Measurements from ENCODE around the gene NUP93. TPM values are rescaled to one million over a fixed set of nuclear protein-coding genes. Genes with fewer than 3 reads are reported as not detected.

NUP93 gene
- total and polyA plus RNA-seq, 4 experiments from 2014 or later: 48.0 to 73.2 (median 59.8) TPM

DNA sequence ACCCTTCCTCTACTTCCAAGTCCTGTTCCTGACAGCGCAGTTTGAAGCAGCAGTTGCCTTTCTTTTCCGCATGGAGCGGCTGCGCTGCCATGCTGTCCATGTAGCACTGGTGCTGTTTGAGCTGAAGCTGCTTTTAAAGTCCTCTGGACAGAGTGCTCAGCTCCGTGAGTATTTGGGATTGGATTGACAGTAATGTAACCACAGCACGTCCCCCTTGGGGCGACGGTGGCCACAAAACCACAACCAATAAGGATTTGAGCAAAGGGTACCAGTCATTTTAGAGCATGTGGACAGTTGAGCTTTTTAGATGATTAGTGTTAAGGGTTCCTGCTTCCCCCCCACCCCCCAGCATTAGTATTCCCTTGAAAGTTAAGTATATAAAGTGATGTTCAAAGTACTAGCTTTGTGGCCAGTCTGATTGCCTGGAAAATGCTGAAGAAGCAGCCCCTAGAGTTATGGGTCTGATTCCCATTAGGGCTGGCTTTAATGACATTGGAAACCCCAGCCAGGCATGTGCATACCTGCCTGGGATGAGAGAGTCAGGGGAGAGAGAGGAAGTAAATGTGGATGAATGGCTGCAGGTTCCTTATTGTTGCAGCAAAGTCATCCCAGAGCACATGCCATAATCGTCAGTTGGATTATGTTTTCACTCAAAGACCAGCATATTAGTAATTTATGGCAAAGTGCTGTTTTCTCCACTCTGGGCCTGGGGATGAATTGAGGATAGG is 103.5 kb downstream of the NUP93 start:
- H3K4me3 Mint-ChIP-seq: no peak overlapping the region
- H3K27me3 Mint-ChIP-seq: no peaks in the 10 kb centered on the region
- H3K36me3 ChIP-seq (ENCODE audit: insufficient read depth, low read length): peaks cover 28% of the 10 kb centered on the region
- peaks cover 0 to 3% (median 1%) of the 10 kb centered on the region in 4 donors for H3K4me1 Mint-ChIP-seq
- H3K27ac Mint-ChIP-seq: peak overlapping the region in 2 of 7 donors; percentile 42 to 72
- H3K27ac ChIP-seq (ENCODE audit: low read depth, low read length): no peak overlapping the region
- intact Hi-C loops (cut with micrococcal nuclease): no loop called here
- H3K9me3 Mint-ChIP-seq: no peaks in the 10 kb centered on the region
- H3K4me1 ChIP-seq (ENCODE audit: insufficient read depth, low read length): no peaks in the 10 kb centered on the region
- no peaks in the 10 kb centered on the region for H3K9me3 ChIP-seq (ENCODE audit: control insufficient read depth in 1 of 2, low read length in 2 of 2)
- ChIA-PET CTCF (ENCODE audit: partially characterized antibody) (no interaction called here), POLR2A (ENCODE audit: partially characterized antibody) (no interaction called here)
- no peak overlapping the region for H3K4me3 ChIP-seq (ENCODE audit: low read length in 2 of 2)
- no peak for DNase-seq
- no peaks in the 10 kb centered on the region for H3K27me3 ChIP-seq (ENCODE audit: insufficient read depth, low read length)
- peaks cover 67 to 90% of the 10 kb centered on the region in 2 donors for H3K36me3 Mint-ChIP-seq

GRCh38 chr16:56835320-56835719 is 105.4 kb downstream of the NUP93 start:
- H3K4me3 Mint-ChIP-seq: no peak overlapping the region
- intact Hi-C loops (cut with micrococcal nuclease): no loop called here
- H3K36me3 Mint-ChIP-seq: peaks cover 67 to 90% of the 10 kb centered on the region in 2 donors
- no peak for DNase-seq
- POLR2A ChIA-PET (ENCODE audit: partially characterized antibody): no interaction called here
- no peaks in the 10 kb centered on the region for H3K9me3 Mint-ChIP-seq
- no peak overlapping the region for H3K27ac ChIP-seq (ENCODE audit: low read depth, low read length)
- peaks cover 0 to 14% (median 4%) of the 10 kb centered on the region in 4 donors for H3K4me1 Mint-ChIP-seq
- CTCF ChIA-PET (ENCODE audit: partially characterized antibody): no interaction called here
- no peaks in the 10 kb centered on the region for H3K4me1 ChIP-seq (ENCODE audit: insufficient read depth, low read length)
- no peaks in the 10 kb centered on the region for H3K9me3 ChIP-seq (ENCODE audit: control insufficient read depth in 1 of 2, low read length in 2 of 2)
- no peaks in the 10 kb centered on the region for H3K27me3 ChIP-seq (ENCODE audit: insufficient read depth, low read length)
- H3K27ac Mint-ChIP-seq: peak overlapping the region in 1 of 7 donors; percentile 36
- no peak overlapping the region for H3K4me3 ChIP-seq (ENCODE audit: low read length in 2 of 2)
- peaks cover 20% of the 10 kb centered on the region for H3K36me3 ChIP-seq (ENCODE audit: insufficient read depth, low read length)
- H3K27me3 Mint-ChIP-seq: no peaks in the 10 kb centered on the region

DNA sequence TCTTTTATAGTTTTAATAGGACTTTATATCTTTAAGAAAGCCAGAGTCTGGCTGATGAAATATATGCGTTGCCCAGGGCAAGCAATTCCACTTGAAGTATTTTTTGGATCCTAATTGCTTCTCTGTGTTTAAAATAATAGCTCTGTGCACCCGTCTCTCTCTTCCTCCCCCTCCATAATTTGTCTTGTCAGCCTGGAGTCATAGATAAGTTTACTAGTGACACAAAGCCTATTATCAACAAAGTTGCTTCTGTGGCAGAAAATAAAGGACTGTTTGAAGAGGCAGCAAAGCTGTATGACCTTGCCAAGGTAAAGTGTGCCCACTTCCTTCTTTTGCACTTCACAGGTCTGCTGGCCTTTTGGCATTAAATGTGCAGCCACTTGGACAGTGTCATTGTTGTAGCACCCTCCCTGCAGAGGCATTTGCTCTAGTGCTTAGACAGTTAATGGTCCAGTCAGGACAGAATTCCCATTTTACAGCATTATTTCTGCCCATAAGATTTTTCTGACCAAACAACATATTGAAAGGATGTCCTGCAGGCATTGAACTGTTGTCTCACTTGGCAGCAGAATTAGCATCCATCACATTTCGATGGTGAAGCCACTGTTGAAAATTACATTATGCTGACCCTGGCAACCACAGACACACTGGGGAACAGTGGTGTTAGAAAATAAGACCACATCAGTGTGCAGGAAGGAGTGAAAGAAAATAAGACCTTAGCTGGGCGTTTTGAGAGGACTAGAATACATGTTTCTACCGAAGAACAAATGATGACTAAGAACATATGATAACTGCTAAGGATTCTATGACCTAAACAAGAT is 106.7 kb downstream of the NUP93 start:
- Mint-ChIP-seq H3K27me3 (no peaks in the 10 kb centered on the region), H3K4me1 (peaks cover 0 to 14% (median 4%) of the 10 kb centered on the region in 4 donors), H3K9me3 (no peaks in the 10 kb centered on the region), H3K27ac (peak overlapping the region in 1 of 7 donors; percentile 81), H3K4me3 (no peak overlapping the region), H3K36me3 (peaks cover 72 to 89% of the 10 kb centered on the region in 2 donors)
- intact Hi-C loops (cut with micrococcal nuclease): no loop called here
- CTCF ChIA-PET (ENCODE audit: partially characterized antibody): interaction anchor here (1.2 kb wide), 1 partner anchor 32 kb away, joined by 3 read pairs; no protein-coding TSS in a partner anchor
- Histone ChIP-seq H3K4me3 (ENCODE audit: low read length in 2 of 2) (no peak overlapping the region), H3K9me3 (ENCODE audit: control insufficient read depth in 1 of 2, low read length in 2 of 2) (no peaks in the 10 kb centered on the region), H3K36me3 (ENCODE audit: insufficient read depth, low read length) (peaks cover 22% of the 10 kb centered on the region), H3K27ac (ENCODE audit: low read depth, low read length) (no peak overlapping the region), H3K27me3 (ENCODE audit: insufficient read depth, low read length) (no peaks in the 10 kb centered on the region), H3K4me1 (ENCODE audit: insufficient read depth, low read length) (no peaks in the 10 kb centered on the region)
- DNase-seq: no peak
- POLR2A ChIA-PET (ENCODE audit: partially characterized antibody): no interaction called here

GRCh38 chr16:56838622-56839337 is 108.9 kb downstream of the NUP93 start:
- no peaks in the 10 kb centered on the region for H3K9me3 ChIP-seq (ENCODE audit: control insufficient read depth in 1 of 2, low read length in 2 of 2)
- POLR2A ChIA-PET (ENCODE audit: partially characterized antibody): no interaction called here
- H3K36me3 Mint-ChIP-seq: peaks cover 67 to 86% of the 10 kb centered on the region in 2 donors
- H3K4me1 ChIP-seq (ENCODE audit: insufficient read depth, low read length): no peaks in the 10 kb centered on the region
- no peaks in the 10 kb centered on the region for H3K9me3 Mint-ChIP-seq
- peaks cover 0 to 14% (median 4%) of the 10 kb centered on the region in 4 donors for H3K4me1 Mint-ChIP-seq
- CTCF ChIA-PET (ENCODE audit: partially characterized antibody): interaction anchor here (0.7 to 1.0 kb wide), 2 partner anchors 13 to 130 kb away, joined by 3 to 5 read pairs; no protein-coding TSS in a partner anchor
- H3K4me3 ChIP-seq (ENCODE audit: low read length in 2 of 2): no peak overlapping the region
- peaks cover 32% of the 10 kb centered on the region for H3K36me3 ChIP-seq (ENCODE audit: insufficient read depth, low read length)
- no peaks in the 10 kb centered on the region for H3K27me3 Mint-ChIP-seq
- no peak overlapping the region for H3K27ac ChIP-seq (ENCODE audit: low read depth, low read length)
- intact Hi-C loops (cut with micrococcal nuclease): no loop called here
- no peak for DNase-seq
- H3K4me3 Mint-ChIP-seq: no peak overlapping the region
- peak overlapping the region in 3 of 7 donors; percentile 17 to 56 (median 42) for H3K27ac Mint-ChIP-seq
- no peaks in the 10 kb centered on the region for H3K27me3 ChIP-seq (ENCODE audit: insufficient read depth, low read length)

GRCh38 chr16:56841233-56841632 is 111.3 kb downstream of the NUP93 start:
- CTCF ChIA-PET (ENCODE audit: partially characterized antibody): no interaction called here
- Histone ChIP-seq H3K36me3 (ENCODE audit: insufficient read depth, low read length) (peaks cover 31% of the 10 kb centered on the region), H3K27me3 (ENCODE audit: insufficient read depth, low read length) (no peaks in the 10 kb centered on the region), H3K27ac (ENCODE audit: low read depth, low read length) (no peak overlapping the region), H3K4me1 (ENCODE audit: insufficient read depth, low read length) (no peaks in the 10 kb centered on the region), H3K4me3 (ENCODE audit: low read length in 2 of 2) (no peak overlapping the region), H3K9me3 (ENCODE audit: control insufficient read depth in 1 of 2, low read length in 2 of 2) (no peaks in the 10 kb centered on the region)
- POLR2A ChIA-PET (ENCODE audit: partially characterized antibody): no interaction called here
- H3K27me3 Mint-ChIP-seq: no peaks in the 10 kb centered on the region
- no peaks in the 10 kb centered on the region for H3K9me3 Mint-ChIP-seq
- peaks cover 63 to 80% of the 10 kb centered on the region in 2 donors for H3K36me3 Mint-ChIP-seq
- H3K27ac Mint-ChIP-seq: peak overlapping the region in 1 of 7 donors; percentile 11
- no peak for DNase-seq
- intact Hi-C loops (cut with micrococcal nuclease): no loop called here
- H3K4me1 Mint-ChIP-seq: peaks cover 0 to 14% (median 4%) of the 10 kb centered on the region in 4 donors
- H3K4me3 Mint-ChIP-seq: no peak overlapping the region

DNA sequence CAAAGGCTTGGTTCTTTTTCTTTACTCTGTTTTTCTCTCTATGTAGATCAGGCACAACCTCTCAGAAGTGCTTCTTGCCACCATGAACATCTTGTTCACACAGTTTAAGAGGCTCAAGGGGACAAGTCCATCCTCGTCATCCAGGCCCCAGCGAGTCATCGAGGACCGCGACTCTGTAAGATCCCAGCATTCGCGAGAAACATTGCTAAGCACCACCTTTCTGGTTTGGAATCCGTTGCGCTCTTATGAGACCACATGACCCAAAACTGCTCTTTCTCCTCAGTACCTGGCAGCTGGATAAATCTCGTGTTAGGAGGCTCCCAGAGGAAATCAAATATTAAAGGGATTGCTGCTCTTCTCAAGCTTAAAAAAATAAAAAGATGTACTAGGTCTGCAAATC is 111.7 kb downstream of the NUP93 start:
- Mint-ChIP-seq H3K4me3 (no peak overlapping the region), H3K27me3 (no peaks in the 10 kb centered on the region), H3K4me1 (peaks cover under 1 to 15% (median 5%) of the 10 kb centered on the region in 4 donors), H3K9me3 (no peaks in the 10 kb centered on the region), H3K36me3 (peaks cover 59 to 75% of the 10 kb centered on the region in 2 donors), H3K27ac (peak overlapping the region in 1 of 7 donors; percentile 11)
- Histone ChIP-seq H3K4me1 (ENCODE audit: insufficient read depth, low read length) (no peaks in the 10 kb centered on the region), H3K27ac (ENCODE audit: low read depth, low read length) (no peak overlapping the region), H3K4me3 (ENCODE audit: low read length in 2 of 2) (no peak overlapping the region), H3K9me3 (ENCODE audit: control insufficient read depth in 1 of 2, low read length in 2 of 2) (no peaks in the 10 kb centered on the region), H3K27me3 (ENCODE audit: insufficient read depth, low read length) (no peaks in the 10 kb centered on the region), H3K36me3 (ENCODE audit: insufficient read depth, low read length) (peaks cover 31% of the 10 kb centered on the region)
- intact Hi-C loops (cut with micrococcal nuclease): no loop called here
- POLR2A ChIA-PET (ENCODE audit: partially characterized antibody): no interaction called here
- no peak for DNase-seq
- CTCF ChIA-PET (ENCODE audit: partially characterized antibody): no interaction called here

GRCh38 chr16:56842133-56842532 is 112.2 kb downstream of the NUP93 start:
- no peak overlapping the region for H3K4me3 Mint-ChIP-seq
- no peaks in the 10 kb centered on the region for H3K27me3 ChIP-seq (ENCODE audit: insufficient read depth, low read length)
- H3K36me3 Mint-ChIP-seq: peaks cover 54 to 71% of the 10 kb centered on the region in 2 donors
- H3K36me3 ChIP-seq (ENCODE audit: insufficient read depth, low read length): peaks cover 31% of the 10 kb centered on the region
- ChIA-PET POLR2A (ENCODE audit: partially characterized antibody) (no interaction called here), CTCF (ENCODE audit: partially characterized antibody) (interaction anchor here (1.0 kb wide), 1 partner anchor 10 kb away, joined by 3 read pairs; no protein-coding TSS in a partner anchor)
- no peak for DNase-seq
- no peaks in the 10 kb centered on the region for H3K9me3 Mint-ChIP-seq
- peaks cover 4 to 20% (median 9%) of the 10 kb centered on the region in 4 donors for H3K4me1 Mint-ChIP-seq
- H3K4me1 ChIP-seq (ENCODE audit: insufficient read depth, low read length): peaks cover 1% of the 10 kb centered on the region
- H3K9me3 ChIP-seq (ENCODE audit: control insufficient read depth in 1 of 2, low read length in 2 of 2): no peaks in the 10 kb centered on the region
- H3K4me3 ChIP-seq (ENCODE audit: low read length in 2 of 2): no peak overlapping the region
- H3K27ac Mint-ChIP-seq: no peak overlapping the region
- H3K27ac ChIP-seq (ENCODE audit: low read depth, low read length): no peak overlapping the region
- H3K27me3 Mint-ChIP-seq: no peaks in the 10 kb centered on the region
- intact Hi-C loops (cut with micrococcal nuclease): no loop called here
